Cardiac fibroblast (primary cell): ENCODE measurements around the gene ACAA2.

ENCODE experiments used
- DNase-seq, 2 donors: peaks; one replicate each; pipeline versions ENCODE4 v3.0.0 to v3.0.0-alpha.2; 2010; ENCODE audit warnings: low read depth in 2 of 2
- H3K4me3 ChIP-seq, 2 donors: replicated peaks in 1 of 2; 1 replicate in 1 of 2; 2 replicates in 1 of 2; pipeline ENCODE4 v1.5.1; 2011; ENCODE audit warnings: low read depth in 2 of 2, low read length in 2 of 2, mild to moderate bottlenecking in 2 of 2, moderate library complexity in 1 of 2
- TF ChIP-seq, protein P1 (sequence below): IDR thresholded peaks from one replicate; pipeline ENCODE4 v1.5.1; 2011; ENCODE audit warnings: low read depth, mild to moderate bottlenecking, low read length, inconsistent platforms

ACAA2 gene

DNA sequence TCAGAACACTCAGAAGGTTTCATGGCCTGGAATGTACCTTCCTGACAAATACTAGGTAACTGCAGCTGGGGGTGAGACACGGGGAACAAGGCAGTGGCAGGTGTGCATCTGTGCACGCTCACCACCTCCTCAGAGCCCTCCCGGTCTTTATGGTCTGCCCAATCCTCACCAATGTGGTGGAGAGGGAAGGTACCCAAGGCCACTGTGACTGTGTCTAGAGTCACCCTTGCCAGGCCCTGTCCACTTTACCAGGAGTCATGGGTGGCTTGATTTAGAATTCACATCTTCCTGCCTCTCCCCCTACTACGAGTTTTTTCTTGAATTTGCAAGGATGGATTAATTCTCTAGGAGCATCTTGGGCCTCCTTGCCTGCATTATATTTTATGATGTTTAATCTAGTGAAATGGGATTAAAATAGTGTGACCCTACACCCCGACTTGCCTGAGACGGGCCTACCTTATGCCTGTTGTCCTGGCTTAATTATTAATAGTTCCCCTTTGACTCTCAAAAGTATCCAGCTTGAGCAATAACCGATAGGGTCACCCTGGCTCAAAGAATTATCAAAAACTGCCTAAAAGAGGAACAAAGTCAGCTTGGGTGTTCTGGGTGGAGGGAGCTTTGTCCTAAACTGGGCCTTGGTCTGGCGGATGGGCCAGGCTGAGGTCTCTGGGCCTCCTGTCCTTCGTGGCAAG is 56.5 kb downstream of the ACAA2 start:
- no peak overlapping the region for H3K4me3 ChIP-seq
- TF ChIP-seq, protein P1, sequence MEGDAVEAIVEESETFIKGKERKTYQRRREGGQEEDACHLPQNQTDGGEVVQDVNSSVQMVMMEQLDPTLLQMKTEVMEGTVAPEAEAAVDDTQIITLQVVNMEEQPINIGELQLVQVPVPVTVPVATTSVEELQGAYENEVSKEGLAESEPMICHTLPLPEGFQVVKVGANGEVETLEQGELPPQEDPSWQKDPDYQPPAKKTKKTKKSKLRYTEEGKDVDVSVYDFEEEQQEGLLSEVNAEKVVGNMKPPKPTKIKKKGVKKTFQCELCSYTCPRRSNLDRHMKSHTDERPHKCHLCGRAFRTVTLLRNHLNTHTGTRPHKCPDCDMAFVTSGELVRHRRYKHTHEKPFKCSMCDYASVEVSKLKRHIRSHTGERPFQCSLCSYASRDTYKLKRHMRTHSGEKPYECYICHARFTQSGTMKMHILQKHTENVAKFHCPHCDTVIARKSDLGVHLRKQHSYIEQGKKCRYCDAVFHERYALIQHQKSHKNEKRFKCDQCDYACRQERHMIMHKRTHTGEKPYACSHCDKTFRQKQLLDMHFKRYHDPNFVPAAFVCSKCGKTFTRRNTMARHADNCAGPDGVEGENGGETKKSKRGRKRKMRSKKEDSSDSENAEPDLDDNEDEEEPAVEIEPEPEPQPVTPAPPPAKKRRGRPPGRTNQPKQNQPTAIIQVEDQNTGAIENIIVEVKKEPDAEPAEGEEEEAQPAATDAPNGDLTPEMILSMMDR = no peak
- DNase-seq = no peak

DNA sequence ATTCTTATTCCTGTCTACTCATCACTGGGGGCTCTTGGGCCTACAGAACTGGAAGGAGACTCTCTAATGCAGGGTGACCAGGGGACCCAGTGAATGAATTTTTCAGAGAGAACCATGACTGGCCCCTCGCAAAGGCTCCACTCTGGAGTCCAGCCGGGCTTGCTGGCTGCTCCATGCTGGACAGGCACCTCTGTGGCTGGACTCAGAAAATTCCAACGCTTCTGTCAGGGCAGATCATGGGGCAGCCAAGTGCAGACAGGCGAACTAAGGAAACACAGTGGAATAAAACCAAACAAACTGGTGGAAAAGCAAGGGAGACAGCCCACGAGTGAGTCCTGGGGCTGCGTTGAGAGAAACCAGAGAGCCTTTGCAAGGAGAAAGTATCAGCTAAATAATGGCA is 57.2 kb downstream of the ACAA2 start:
- H3K4me3 ChIP-seq = no peak overlapping the region
- TF ChIP-seq, protein P1 = no peak
- no peak for DNase-seq

DNA sequence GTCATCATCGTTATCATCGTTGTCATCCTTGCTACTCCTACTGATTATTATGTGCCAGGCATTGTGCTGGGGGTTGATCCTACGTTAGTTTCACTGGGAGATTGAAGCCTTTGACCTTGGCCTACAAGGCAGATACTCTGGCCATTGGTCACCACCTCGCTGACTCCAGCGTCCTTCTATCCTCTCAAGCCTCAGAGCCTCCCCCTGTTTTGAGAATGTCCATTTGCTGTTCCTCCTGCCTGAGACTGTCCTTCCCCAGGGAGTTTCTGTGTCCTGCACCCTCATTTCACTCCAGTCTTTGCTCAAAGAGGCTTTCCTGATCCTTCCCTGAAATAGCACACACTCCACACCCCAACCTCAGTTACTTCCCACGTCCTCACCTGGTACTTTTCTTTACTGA is 57.8 kb downstream of the ACAA2 start:
- TF ChIP-seq, protein P1 = no peak
- no peak for DNase-seq
- H3K4me3 ChIP-seq = no peak overlapping the region

DNA sequence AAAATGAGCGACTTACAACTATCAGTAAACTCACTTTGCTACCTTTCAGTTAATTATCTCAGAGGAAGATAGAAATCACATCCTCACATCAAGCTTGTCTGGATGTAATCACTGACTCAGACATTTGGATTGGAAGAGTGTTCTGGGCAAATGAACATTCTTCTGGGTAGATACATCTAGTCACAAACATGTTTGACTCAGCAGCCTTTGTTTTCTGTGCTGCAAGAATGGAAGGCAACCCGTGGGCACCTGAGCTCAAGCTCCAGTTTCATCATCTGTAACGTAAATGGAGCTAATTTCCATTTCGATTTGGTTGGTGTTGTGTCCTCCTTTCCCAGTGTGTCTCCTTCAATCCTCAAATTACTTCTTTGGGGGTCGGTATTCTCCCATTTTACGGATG is 58.5 kb downstream of the ACAA2 start:
- no peak overlapping the region for H3K4me3 ChIP-seq
- TF ChIP-seq, protein P1 = no peak
- DNase-seq = peak in 1 of 2 donors; percentile 69

DNA sequence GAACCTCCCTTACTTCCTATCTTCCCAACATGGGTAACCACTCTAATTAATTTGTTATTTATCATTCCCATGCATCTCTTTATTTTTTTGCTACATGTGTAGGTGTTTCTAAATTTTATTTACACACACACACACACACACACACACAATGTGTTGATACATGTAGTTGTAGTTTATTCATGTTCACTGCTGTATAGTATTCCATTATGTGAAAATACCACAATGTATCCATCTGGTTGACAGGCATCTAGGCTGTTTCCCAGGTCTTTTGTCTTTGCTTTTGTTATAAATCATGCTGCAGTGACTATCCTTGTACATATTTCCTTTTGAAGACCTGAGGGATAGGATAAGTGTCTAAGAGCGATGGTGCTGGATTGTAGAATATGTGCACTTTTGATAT is 59.7 kb downstream of the ACAA2 start:
- DNase-seq = no peak
- no peak overlapping the region for H3K4me3 ChIP-seq
- TF ChIP-seq, protein P1 = no peak

DNA sequence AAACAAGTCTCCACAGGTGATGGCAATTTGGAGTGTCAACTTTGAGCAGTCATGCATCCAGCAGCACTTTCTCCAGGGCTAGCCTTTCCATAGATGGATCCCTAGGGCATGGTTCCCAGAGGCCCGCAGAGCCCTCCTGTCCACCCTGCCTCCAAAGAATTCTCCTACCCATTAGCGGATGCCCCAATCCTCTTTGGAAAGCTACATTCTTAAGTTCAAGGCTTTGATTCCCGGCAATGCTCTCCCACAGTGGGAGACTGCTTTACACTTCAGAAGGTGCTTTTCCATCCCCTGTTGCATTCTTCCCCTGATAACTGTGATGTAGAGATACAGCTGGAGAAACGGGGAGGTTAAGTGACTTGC is 61.3 kb downstream of the ACAA2 start:
- TF ChIP-seq, protein P1 = no peak
- H3K4me3 ChIP-seq = no peak overlapping the region
- DNase-seq = no peak
